ENCODE results near the gene JKAMP.

DNA sequence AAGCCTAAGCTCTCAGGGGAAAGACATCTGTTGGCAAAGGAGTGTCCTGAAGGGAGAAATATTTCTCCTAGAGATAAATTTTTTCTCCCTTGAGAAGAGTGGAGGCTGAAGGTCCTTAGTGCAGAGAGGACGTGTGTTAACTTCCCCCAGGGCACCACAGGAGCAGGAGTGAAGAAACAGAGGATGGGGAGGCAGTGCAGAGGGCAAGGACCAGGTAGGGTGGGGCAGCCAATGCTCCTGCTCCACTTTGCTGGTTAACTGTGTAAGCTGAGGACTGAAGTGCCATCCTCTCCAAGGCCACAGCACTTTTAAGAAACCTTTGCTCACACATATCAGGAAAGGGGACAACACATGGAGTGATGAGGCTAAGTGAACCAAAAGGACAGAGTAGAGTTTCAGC, 4.2 kb upstream of the JKAMP start:
- no peak for TF ChIP-seq CTCF (IDR thresholded peaks at IDR 0.05 in 4 of 5, conservative IDR thresholded peaks at IDR 0.05 in 1 of 5)
- no peak for TF ChIP-seq POLR2A (IDR thresholded peaks at IDR 0.05)
